ENCODE data around the gene RFNG. TPM values are rescaled to one million over a fixed set of nuclear protein-coding genes. Genes with fewer than 3 reads are reported as not detected.

Gene RFNG
- total RNA-seq, 1 experiment from 2014 or later, result 52.0 TPM

- TF ChIP-seq, protein P1, sequence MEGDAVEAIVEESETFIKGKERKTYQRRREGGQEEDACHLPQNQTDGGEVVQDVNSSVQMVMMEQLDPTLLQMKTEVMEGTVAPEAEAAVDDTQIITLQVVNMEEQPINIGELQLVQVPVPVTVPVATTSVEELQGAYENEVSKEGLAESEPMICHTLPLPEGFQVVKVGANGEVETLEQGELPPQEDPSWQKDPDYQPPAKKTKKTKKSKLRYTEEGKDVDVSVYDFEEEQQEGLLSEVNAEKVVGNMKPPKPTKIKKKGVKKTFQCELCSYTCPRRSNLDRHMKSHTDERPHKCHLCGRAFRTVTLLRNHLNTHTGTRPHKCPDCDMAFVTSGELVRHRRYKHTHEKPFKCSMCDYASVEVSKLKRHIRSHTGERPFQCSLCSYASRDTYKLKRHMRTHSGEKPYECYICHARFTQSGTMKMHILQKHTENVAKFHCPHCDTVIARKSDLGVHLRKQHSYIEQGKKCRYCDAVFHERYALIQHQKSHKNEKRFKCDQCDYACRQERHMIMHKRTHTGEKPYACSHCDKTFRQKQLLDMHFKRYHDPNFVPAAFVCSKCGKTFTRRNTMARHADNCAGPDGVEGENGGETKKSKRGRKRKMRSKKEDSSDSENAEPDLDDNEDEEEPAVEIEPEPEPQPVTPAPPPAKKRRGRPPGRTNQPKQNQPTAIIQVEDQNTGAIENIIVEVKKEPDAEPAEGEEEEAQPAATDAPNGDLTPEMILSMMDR (IDR thresholded peaks at IDR 0.05 in 2 of 3, conservative IDR thresholded peaks at IDR 0.05 in 1 of 3; ENCODE audit: borderline replicate concordance in 1 of 3, insufficient read depth in 1 of 3, low read depth in 2 of 3, low read length in 2 of 3), result peak; percentile 53 to 94 (median 76)
- TF ChIP-seq ZNF274 (IDR thresholded peaks at IDR 0.05; ENCODE audit: low read depth, low read length) (no peak), CBX3 (IDR thresholded peaks at IDR 0.05; ENCODE audit: low read depth) (no peak), CEBPB (IDR thresholded peaks at IDR 0.05; ENCODE audit: low read depth) (no peak), EZH2phosphoT487 (IDR thresholded peaks at IDR 0.05; ENCODE audit: borderline replicate concordance) (no peak)
These were observed 20.9 kb downstream of the RFNG start (continued) for GRCh38 chr17:82030470-82031302.

GRCh38 chr17:82029990-82030469 is 21.6 kb downstream of the RFNG start:
- intact Hi-C loops (cut with micrococcal nuclease), result loop anchor here (1.0 to 10.0 kb wide), 5 partner anchors 124 to 385 kb away; partner anchors contain the start of genes HEXD and OGFOD3
- Histone ChIP-seq H3K9me2 (ENCODE audit: insufficient read depth) (no peaks in the 10 kb centered on the region), H3K9ac (ENCODE audit: low read length) (peak overlapping the region; percentile 73), H4K20me1 (ENCODE audit: insufficient read depth) (no peaks in the 10 kb centered on the region), H2AFZ (ENCODE audit: low read depth, low read length, poor library complexity, severe bottlenecking) (no peak overlapping the region), H3K9me3 (ENCODE audit: control insufficient read depth in 1 of 2, insufficient read depth in 1 of 2, low read depth in 1 of 2, low read length in 2 of 2) (no peaks in the 10 kb centered on the region), H3K4me3 (replicated peaks in 1 of 2; ENCODE audit: low read depth in 1 of 2, low read length in 2 of 2) (peak overlapping the region; percentile 62 to 71; a peak in 2 of 4 replicates), H3K27ac (ENCODE audit: low read depth, low read length) (peak overlapping the region; percentile 93), H3K4me2 (ENCODE audit: low read length) (peak overlapping the region; percentile 99), H3K4me1 (ENCODE audit: control insufficient read depth in 1 of 2, insufficient read depth in 2 of 2, low read length in 2 of 2) (peaks cover 10 to 43% of the 10 kb centered on the region in 2 experiments; a peak in 3 of 4 replicates), H3K27me3 (ENCODE audit: insufficient read depth, low read length) (no peaks in the 10 kb centered on the region), H3K36me3 (ENCODE audit: control insufficient read depth in 1 of 2, insufficient read depth in 2 of 2, low read length in 2 of 2) (peaks cover 0 to under 1% of the 10 kb centered on the region in 2 experiments; a peak in 1 of 4 replicates), H3K79me2 (ENCODE audit: insufficient read depth, low read length) (peaks cover 10% of the 10 kb centered on the region; the same call in 1 of the 2 replicates)
- TF ChIP-seq SRF (IDR thresholded peaks at IDR 0.05; ENCODE audit: low read depth), result no peak
- TF ChIP-seq, protein P2, sequence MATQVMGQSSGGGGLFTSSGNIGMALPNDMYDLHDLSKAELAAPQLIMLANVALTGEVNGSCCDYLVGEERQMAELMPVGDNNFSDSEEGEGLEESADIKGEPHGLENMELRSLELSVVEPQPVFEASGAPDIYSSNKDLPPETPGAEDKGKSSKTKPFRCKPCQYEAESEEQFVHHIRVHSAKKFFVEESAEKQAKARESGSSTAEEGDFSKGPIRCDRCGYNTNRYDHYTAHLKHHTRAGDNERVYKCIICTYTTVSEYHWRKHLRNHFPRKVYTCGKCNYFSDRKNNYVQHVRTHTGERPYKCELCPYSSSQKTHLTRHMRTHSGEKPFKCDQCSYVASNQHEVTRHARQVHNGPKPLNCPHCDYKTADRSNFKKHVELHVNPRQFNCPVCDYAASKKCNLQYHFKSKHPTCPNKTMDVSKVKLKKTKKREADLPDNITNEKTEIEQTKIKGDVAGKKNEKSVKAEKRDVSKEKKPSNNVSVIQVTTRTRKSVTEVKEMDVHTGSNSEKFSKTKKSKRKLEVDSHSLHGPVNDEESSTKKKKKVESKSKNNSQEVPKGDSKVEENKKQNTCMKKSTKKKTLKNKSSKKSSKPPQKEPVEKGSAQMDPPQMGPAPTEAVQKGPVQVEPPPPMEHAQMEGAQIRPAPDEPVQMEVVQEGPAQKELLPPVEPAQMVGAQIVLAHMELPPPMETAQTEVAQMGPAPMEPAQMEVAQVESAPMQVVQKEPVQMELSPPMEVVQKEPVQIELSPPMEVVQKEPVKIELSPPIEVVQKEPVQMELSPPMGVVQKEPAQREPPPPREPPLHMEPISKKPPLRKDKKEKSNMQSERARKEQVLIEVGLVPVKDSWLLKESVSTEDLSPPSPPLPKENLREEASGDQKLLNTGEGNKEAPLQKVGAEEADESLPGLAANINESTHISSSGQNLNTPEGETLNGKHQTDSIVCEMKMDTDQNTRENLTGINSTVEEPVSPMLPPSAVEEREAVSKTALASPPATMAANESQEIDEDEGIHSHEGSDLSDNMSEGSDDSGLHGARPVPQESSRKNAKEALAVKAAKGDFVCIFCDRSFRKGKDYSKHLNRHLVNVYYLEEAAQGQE (IDR thresholded peaks at IDR 0.05; ENCODE audit: low read depth), result no peak
- no peak for TF ChIP-seq ELF1 (IDR thresholded peaks at IDR 0.05; ENCODE audit: borderline replicate concordance, low read depth)
- TF ChIP-seq MAX (IDR thresholded peaks at IDR 0.05), result no peak
- TF ChIP-seq SP1 (IDR thresholded peaks at IDR 0.05; ENCODE audit: low read depth), result no peak
- TF ChIP-seq FOSL1 (IDR thresholded peaks at IDR 0.05; ENCODE audit: low read depth), result no peak
- TF ChIP-seq EZH2 (IDR thresholded peaks at IDR 0.05), result no peak
- no peak for TF ChIP-seq TCF7L2 (IDR thresholded peaks at IDR 0.05; ENCODE audit: borderline replicate concordance, extremely low read depth, insufficient read depth, insufficient read length)
- no peak for TF ChIP-seq YY1 (IDR thresholded peaks at IDR 0.05; ENCODE audit: extremely low read depth, insufficient replicate concordance, low read depth, low read length)
- ATAC-seq (0 out of 2 replicates have a peak, but pooled peaks have one; percentile 0), DNase-seq (ENCODE audit: low read depth, low spot score) (no peak)
- POLR2A ChIA-PET, result interaction anchor here (1.0 to 1.8 kb wide), 5 partner anchors 8 to 199 kb away, joined by 3 to 4 read pairs (median 3); partner anchors contain the start of genes DCXR and SLC16A3
- RAD21 ChIA-PET (ENCODE audit: low non-redundant PET in 1 of 2, low total read pairs in 2 of 2, uncharacterized antibody in 2 of 2, unreplicated experiment in 2 of 2), result interaction anchor here (0.5 to 0.9 kb wide), 2 partner anchors 10 to 76 kb away, joined by 3 to 4 read pairs; no protein-coding TSS in a partner anchor
- CTCF ChIA-PET, result interaction anchor here (0.8 to 3.0 kb wide), 17 partner anchors 9 to 746 kb away, joined by 3 to 39 read pairs (median 3); partner anchors contain the start of genes CENPX, FASN, LRRC45 and PYCR1
- no TSS peak for BruUV-seq (replicated peaks)
